Activated T-helper 17 cell treated with anti-CD3 and anti-CD28 coated beads, Interleukin-2, amount 50 U/mL, for 72 hours (primary cell): ENCODE results near the gene GRAMD4. TPM values are rescaled to one million over a fixed set of nuclear protein-coding genes. Genes with fewer than 3 reads are reported as not detected.

Experiments
- ATAC-seq: fragments of 150-1000 bp; cut with Tn5 transposase; replicated peaks from 2 replicates; pipeline ENCODE4 v1.10.0; 2021; ENCODE audit warnings: mild to moderate bottlenecking, moderate library complexity
- H3K27ac Mint-ChIP-seq: one replicate; pipeline ENCODE4 v1.8.0; 2022; ENCODE audit warnings: mixed read lengths
- H3K27me3 Mint-ChIP-seq: one replicate; pipeline ENCODE4 v1.8.0; 2022; ENCODE audit warnings: mixed read lengths
- H3K36me3 Mint-ChIP-seq: one replicate; pipeline ENCODE4 v1.8.0; 2022; ENCODE audit warnings: low read depth, mild to moderate bottlenecking, mixed read lengths
- H3K4me1 Mint-ChIP-seq: one replicate; pipeline ENCODE4 v1.8.0; 2022; ENCODE audit warnings: mixed read lengths
- H3K4me3 Mint-ChIP-seq: one replicate; pipeline ENCODE4 v1.8.0; 2022; ENCODE audit warnings: mild to moderate bottlenecking, mixed read lengths
- H3K9me3 Mint-ChIP-seq: one replicate; pipeline ENCODE4 v1.8.0; 2022; ENCODE audit warnings: mixed read lengths
- total RNA-seq, 2 donors: library from RNA; stranded (reverse); gene quantifications; one replicate each; pipeline ENCODE4 v1.2.3, GENCODE V29; 2022

GRAMD4 gene
- total RNA-seq, 2 donors from 2014 or later, result 23.6 to 51.0 TPM

GRCh38 chr22:46728470-46728869 lies 108.3 kb downstream of the GRAMD4 start:
- ATAC-seq, result no peak
- no peaks in the 10 kb centered on the region for H3K27me3 Mint-ChIP-seq
- peak overlapping the region; percentile 32 for H3K4me3 Mint-ChIP-seq
- H3K36me3 Mint-ChIP-seq, result peaks cover 97% of the 10 kb centered on the region
- peak overlapping the region; percentile 52 for H3K27ac Mint-ChIP-seq
- H3K4me1 Mint-ChIP-seq, result peaks cover 23% of the 10 kb centered on the region
- no peaks in the 10 kb centered on the region for H3K9me3 Mint-ChIP-seq

Other genes with a start within 250 kb of the GRAMD4 start
- gene CELSR1, start 82.8 kb upstream of the GRAMD4 start, total RNA-seq, result under 1 TPM; 0.32 to 0.48 TPM
- gene CERK, start 117.9 kb downstream of the GRAMD4 start, total RNA-seq, result 100 to 1,000 TPM in 1 of 2 donors, 10 to 100 TPM in 1; 90.7 to 124 TPM
- gene TBC1D22A, start 142.3 kb downstream of the GRAMD4 start, total RNA-seq, result 100 to 1,000 TPM in 1 of 2 donors, 10 to 100 TPM in 1; 52.4 to 108 TPM